Measurements from ENCODE around the gene SLC38A7. TPM values are rescaled to one million over a fixed set of nuclear protein-coding genes. Genes with fewer than 3 reads are reported as not detected.

The SLC38A7 gene
- total RNA-seq, 2 donors from 2014 or later: 10.1 to 14.9 TPM

DNA sequence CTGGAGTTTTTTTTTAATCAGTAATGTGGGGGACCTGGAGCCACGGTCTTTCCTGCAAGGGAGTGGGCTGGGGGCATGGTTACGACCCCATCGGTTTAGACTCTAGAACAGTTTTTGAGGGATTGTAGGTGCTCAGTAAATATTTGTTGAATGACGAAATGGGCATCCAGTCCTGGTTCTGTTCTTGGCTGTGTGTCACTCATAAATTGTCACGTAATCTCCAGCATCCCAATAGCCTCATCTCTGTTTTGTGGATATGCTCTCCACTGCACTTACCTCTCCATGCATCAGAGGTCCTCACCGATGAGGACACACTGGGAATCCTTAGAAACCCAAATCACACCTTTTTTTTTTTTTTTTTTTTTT lies 497 bp upstream of the SLC38A7 start:
- peak overlapping the region; percentile 87 to 91 for H3K27ac ChIP-seq
- H3K4me3 ChIP-seq: peak overlapping the region; percentile 89 to 92

DNA sequence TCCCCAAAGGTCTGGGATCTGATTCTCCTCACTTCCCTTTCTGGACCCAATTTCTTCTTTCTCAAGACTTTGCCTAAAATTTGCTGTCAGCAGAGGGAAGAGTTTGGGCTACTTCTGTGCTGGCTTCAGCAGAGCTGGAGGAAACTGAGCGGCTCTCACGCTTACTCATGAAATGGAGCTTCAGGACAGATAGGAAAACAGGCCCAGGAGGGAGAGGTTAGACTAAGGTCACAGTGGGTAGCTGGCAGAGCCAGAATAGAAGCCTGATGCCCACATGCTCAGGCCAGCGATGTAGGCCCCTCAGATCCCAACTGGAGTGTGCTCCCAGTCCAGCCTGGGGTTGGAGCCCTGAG lies 593 bp downstream of the SLC38A7 start:
- peak overlapping the region; percentile 87 to 91 for H3K27ac ChIP-seq
- peaks cover 3% of the 10 kb centered on the region for H3K36me3 ChIP-seq
- H3K27me3 ChIP-seq: no peaks in the 10 kb centered on the region
- TF ChIP-seq, protein P1, sequence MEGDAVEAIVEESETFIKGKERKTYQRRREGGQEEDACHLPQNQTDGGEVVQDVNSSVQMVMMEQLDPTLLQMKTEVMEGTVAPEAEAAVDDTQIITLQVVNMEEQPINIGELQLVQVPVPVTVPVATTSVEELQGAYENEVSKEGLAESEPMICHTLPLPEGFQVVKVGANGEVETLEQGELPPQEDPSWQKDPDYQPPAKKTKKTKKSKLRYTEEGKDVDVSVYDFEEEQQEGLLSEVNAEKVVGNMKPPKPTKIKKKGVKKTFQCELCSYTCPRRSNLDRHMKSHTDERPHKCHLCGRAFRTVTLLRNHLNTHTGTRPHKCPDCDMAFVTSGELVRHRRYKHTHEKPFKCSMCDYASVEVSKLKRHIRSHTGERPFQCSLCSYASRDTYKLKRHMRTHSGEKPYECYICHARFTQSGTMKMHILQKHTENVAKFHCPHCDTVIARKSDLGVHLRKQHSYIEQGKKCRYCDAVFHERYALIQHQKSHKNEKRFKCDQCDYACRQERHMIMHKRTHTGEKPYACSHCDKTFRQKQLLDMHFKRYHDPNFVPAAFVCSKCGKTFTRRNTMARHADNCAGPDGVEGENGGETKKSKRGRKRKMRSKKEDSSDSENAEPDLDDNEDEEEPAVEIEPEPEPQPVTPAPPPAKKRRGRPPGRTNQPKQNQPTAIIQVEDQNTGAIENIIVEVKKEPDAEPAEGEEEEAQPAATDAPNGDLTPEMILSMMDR (IDR thresholded peaks at IDR 0.05): no peak
- no peaks in the 10 kb centered on the region for H3K9me3 ChIP-seq
- no peak for DNase-seq (ENCODE audit: low spot score)
- H3K4me1 ChIP-seq: peaks cover 0 to 22% of the 10 kb centered on the region in 2 donors
- H3K4me3 ChIP-seq: peak overlapping the region; percentile 89 to 92

More for the DNA sequence above, 497 bp upstream of the SLC38A7 start:
- no peaks in the 10 kb centered on the region for H3K9me3 ChIP-seq
- no peaks in the 10 kb centered on the region for H3K36me3 ChIP-seq
- peaks cover 0 to 22% of the 10 kb centered on the region in 2 donors for H3K4me1 ChIP-seq
- TF ChIP-seq, protein P1 (IDR thresholded peaks at IDR 0.05): no peak
- no peak for DNase-seq (ENCODE audit: low spot score)
- no peaks in the 10 kb centered on the region for H3K27me3 ChIP-seq

DNA sequence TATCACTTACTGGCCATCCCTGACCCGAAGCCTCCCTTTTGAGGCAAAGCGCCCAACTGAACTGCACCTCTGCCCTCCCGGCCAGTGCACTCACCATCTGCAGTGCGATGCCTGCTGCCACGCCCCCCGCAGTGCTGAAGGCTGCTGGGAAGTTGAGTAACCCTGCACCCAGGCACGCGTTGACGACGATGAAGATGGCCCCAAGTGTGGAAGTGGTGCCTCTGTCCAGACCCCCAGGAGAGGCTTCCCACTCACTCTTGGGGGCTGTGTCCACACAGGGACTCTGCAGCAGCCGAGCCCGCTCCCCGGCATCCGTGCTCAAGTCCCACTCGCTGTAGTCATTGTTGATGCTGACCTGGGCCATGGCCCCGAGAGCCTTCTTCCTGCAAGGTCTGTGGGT lies 4.8 kb downstream of the SLC38A7 start:
- peaks cover 0 to 18% of the 10 kb centered on the region in 2 donors for H3K4me1 ChIP-seq
- TF ChIP-seq, protein P1 (IDR thresholded peaks at IDR 0.05): no peak
- H3K36me3 ChIP-seq: peaks cover 34% of the 10 kb centered on the region

DNA sequence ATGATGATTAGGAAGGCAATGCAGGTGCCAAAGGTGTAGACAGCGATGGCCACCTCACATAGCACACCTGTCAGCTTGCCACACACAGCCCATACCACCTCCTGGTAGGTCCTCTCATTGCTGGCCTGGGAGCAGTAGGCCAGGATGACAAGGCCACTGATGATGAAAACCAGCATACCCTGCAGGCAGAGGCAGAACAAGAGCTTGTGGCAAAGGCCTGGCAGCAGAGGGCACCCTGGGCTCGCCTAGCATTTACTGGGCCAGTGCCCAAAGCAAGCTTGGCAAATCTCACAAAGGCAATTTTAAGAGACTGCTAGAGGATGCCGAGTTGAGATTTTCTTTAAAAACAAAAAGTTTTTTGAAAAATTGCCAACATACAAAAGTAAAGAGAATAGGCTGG lies 5.9 kb downstream of the SLC38A7 start:
- Histone ChIP-seq H3K9me3 (no peaks in the 10 kb centered on the region), H3K27ac (no peak overlapping the region), H3K36me3 (peaks cover 43% of the 10 kb centered on the region), H3K4me1 (peaks cover 0 to 10% of the 10 kb centered on the region in 2 donors), H3K27me3 (no peaks in the 10 kb centered on the region), H3K4me3 (no peak overlapping the region)
- TF ChIP-seq, protein P1 (IDR thresholded peaks at IDR 0.05): peak in 1 of 2 donors; percentile 62
- DNase-seq (ENCODE audit: low spot score): no peak

More for the DNA sequence above, 4.8 kb downstream of the SLC38A7 start:
- no peak overlapping the region for H3K27ac ChIP-seq
- no peak overlapping the region for H3K4me3 ChIP-seq
- H3K9me3 ChIP-seq: no peaks in the 10 kb centered on the region
- DNase-seq (ENCODE audit: low spot score): no peak
- H3K27me3 ChIP-seq: no peaks in the 10 kb centered on the region

DNA sequence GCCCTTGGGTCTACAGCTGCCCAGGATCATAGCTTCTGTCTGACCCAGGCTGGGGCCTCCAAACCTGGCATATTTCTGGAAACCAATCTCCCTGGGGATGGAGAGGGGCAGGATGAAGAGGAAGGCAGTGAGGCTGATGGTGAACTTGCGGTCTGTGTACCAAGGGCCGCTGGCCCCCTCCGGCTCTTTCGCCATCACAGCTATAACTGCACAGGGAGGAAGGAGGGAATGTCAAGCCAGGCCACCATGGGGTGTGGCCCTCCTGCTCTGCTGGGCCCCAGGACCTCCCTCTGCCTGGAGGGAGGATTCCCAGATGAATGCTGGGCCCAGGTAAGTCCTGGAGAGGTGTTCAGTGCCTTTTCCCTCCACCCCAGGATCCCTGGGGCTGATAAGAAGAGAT lies 6.3 kb downstream of the SLC38A7 start:
- H3K27me3 ChIP-seq: no peaks in the 10 kb centered on the region
- H3K9me3 ChIP-seq: no peaks in the 10 kb centered on the region
- H3K4me1 ChIP-seq: peaks cover 0 to 6% of the 10 kb centered on the region in 2 donors
- TF ChIP-seq, protein P1 (IDR thresholded peaks at IDR 0.05): no peak
- DNase-seq (ENCODE audit: low spot score): no peak
- H3K36me3 ChIP-seq: peaks cover 48% of the 10 kb centered on the region
- H3K4me3 ChIP-seq: no peak overlapping the region
- H3K27ac ChIP-seq: no peak overlapping the region

DNA sequence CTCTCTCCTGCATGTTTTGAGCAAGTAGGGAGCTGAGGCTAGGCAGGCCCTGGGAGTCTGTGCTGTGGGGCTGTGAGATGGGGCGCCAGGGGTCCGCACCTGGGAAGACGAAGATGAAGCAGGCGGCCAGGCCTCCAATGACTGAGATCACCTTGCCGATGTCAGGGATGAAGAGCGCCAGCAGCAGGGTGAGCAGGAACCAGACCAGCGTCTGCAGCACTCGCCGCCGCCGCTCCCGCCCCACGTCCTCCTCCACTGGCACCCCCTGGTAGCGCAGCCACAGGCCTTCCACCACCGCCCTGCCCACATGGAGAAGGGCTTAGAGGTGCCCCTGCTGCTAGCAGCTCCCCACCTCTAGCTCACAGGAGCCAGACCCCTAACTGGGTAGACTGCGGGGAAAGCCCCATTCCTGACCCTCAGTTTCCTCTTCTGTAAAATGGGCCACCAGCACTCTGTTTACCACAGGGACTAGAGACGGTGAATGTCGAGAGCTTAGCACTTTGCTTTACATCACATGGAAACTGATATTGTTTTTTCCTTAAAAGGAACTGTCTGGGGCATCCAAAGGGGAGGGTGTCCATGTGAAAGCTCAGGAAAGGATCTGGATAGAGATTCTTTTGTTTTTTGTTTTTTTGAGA lies 13.5 kb downstream of the SLC38A7 start:
- TF ChIP-seq, protein P1 (IDR thresholded peaks at IDR 0.05): no peak
- Histone ChIP-seq H3K27ac (no peak overlapping the region), H3K36me3 (peaks cover 72% of the 10 kb centered on the region), H3K4me1 (no peaks in the 10 kb centered on the region), H3K27me3 (no peaks in the 10 kb centered on the region), H3K9me3 (no peaks in the 10 kb centered on the region), H3K4me3 (no peak overlapping the region)
- no peak for DNase-seq (ENCODE audit: low spot score)

Data from right atrium auricular region (tissue), 2 donors.